ENCODE data around the gene LEFTY2. TPM values are rescaled to one million over a fixed set of nuclear protein-coding genes. Genes with fewer than 3 reads are reported as not detected.

LEFTY2 gene
- total and polyA plus RNA-seq, 9 of the 15 experiments (the other 6 are each of a cell fraction or from before 2014, with no cell fraction given): 0.04 to 0.14 TPM; not detected in 7

DNA sequence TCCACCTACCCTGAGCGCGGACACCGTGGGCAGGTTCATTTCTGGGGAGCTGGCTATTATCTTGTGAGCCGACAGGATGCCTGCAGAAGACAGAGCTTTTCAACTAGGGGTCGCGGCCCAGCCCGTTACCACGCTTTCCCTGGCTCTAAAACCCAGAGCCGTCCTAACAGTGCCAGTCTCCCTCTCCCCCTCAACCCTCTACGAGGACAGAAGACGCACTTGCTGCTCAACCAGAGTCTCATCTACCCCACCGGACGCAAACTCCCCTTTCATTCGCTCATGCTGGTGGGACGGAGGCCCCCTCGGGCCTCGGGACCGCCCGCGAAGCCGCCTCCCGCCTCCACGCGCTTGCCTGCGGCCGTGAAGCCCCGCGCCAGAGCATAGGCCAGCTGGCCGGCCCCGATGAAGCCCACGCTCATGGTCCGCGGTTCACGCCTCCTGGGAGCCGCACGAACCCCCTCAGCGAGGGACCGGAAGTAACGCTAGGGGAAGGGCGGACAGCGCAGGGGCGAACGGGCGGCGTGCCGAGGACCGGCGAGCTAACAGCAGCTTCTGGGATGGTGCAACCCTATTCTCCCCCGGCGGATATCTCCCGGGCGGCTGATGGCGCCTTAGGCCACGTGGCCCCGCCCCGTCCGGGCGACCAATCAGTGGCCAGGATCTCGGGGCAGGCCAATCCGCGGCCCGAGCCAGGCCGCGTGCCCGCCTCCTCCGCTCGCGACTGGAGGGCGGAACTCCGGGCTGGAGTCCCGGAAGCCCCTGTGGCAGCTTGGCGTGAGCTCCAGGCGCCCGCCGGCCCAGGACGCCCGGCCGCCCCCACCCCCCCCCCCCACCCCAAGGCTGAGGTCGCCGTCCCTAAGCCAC is 17.1 kb downstream of the LEFTY2 start, which contains the start of gene PYCR2 (continued):
- TF ChIP-seq, protein P1, sequence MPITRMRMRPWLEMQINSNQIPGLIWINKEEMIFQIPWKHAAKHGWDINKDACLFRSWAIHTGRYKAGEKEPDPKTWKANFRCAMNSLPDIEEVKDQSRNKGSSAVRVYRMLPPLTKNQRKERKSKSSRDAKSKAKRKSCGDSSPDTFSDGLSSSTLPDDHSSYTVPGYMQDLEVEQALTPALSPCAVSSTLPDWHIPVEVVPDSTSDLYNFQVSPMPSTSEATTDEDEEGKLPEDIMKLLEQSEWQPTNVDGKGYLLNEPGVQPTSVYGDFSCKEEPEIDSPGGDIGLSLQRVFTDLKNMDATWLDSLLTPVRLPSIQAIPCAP (CRISPR knock-in tag; IDR thresholded peaks at IDR 0.05; ENCODE audit: borderline replicate concordance): no peak
- peak; percentile 81 for TF ChIP-seq PHF20 (IDR thresholded peaks at IDR 0.05; ENCODE audit: partially characterized antibody)
- 0 out of 2 replicates have a peak, but pooled peaks have one; percentile 14 for TF ChIP-seq TAF7 (tag; IDR thresholded peaks at IDR 0.05)
- peak; percentile 91 for TF ChIP-seq POLR2AphosphoS5 (IDR thresholded peaks at IDR 0.05; ENCODE audit: control insufficient read depth, insufficient read depth, low read depth, low read length)
- peak; percentile 99 for TF ChIP-seq POLR2G (IDR thresholded peaks at IDR 0.05; ENCODE audit: low read depth, low read length)
- TF ChIP-seq GTF2A2 (tag; IDR thresholded peaks at IDR 0.05): no peak
- TF ChIP-seq FOXP1 (CRISPR knock-in tag; IDR thresholded peaks at IDR 0.05): peak; percentile 10; the same call in 1 of the 2 replicates
- 0 out of 2 replicates have a peak, but pooled peaks have one; percentile 49 for TF ChIP-seq TCF7 (IDR thresholded peaks at IDR 0.05; ENCODE audit: borderline replicate concordance)
- peak in 1 of 2 experiments; percentile 82; a peak in 1 of 4 replicates for TF ChIP-seq KDM4B (IDR thresholded peaks at IDR 0.05; ENCODE audit: borderline replicate concordance in 2 of 2, low read depth in 1 of 2)
- no peak; the same call in 1 of the 2 replicates for TF ChIP-seq NBN (IDR thresholded peaks at IDR 0.05; ENCODE audit: low read depth)
- TF ChIP-seq ZNF12 (CRISPR knock-in tag; IDR thresholded peaks at IDR 0.05): peak; percentile 54; the same call in 1 of the 2 replicates
- TF ChIP-seq GATAD2A (IDR thresholded peaks at IDR 0.05): no peak
- TF ChIP-seq POLR2B (IDR thresholded peaks at IDR 0.05; ENCODE audit: low read depth, partially characterized antibody): peak; percentile 95
- TF ChIP-seq, protein P2, sequence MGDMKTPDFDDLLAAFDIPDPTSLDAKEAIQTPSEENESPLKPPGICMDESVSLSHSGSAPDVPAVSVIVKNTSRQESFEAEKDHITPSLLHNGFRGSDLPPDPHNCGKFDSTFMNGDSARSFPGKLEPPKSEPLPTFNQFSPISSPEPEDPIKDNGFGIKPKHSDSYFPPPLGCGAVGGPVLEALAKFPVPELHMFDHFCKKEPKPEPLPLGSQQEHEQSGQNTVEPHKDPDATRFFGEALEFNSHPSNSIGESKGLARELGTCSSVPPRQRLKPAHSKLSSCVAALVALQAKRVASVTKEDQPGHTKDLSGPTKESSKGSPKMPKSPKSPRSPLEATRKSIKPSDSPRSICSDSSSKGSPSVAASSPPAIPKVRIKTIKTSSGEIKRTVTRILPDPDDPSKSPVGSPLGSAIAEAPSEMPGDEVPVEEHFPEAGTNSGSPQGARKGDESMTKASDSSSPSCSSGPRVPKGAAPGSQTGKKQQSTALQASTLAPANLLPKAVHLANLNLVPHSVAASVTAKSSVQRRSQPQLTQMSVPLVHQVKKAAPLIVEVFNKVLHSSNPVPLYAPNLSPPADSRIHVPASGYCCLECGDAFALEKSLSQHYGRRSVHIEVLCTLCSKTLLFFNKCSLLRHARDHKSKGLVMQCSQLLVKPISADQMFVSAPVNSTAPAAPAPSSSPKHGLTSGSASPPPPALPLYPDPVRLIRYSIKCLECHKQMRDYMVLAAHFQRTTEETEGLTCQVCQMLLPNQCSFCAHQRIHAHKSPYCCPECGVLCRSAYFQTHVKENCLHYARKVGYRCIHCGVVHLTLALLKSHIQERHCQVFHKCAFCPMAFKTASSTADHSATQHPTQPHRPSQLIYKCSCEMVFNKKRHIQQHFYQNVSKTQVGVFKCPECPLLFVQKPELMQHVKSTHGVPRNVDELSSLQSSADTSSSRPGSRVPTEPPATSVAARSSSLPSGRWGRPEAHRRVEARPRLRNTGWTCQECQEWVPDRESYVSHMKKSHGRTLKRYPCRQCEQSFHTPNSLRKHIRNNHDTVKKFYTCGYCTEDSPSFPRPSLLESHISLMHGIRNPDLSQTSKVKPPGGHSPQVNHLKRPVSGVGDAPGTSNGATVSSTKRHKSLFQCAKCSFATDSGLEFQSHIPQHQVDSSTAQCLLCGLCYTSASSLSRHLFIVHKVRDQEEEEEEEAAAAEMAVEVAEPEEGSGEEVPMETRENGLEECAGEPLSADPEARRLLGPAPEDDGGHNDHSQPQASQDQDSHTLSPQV (IDR thresholded peaks at IDR 0.05): no peak; the same call in none of the 2 replicates
- no peak for TF ChIP-seq BRD9 (IDR thresholded peaks at IDR 0.05; ENCODE audit: low read depth, partially characterized antibody)
- no peak for TF ChIP-seq HMG20B (CRISPR knock-in tag; IDR thresholded peaks at IDR 0.05)
- peak; percentile 75; the same call in 1 of the 2 replicates for TF ChIP-seq HNRNPL (IDR thresholded peaks at IDR 0.05; ENCODE audit: low read depth, low read length)
- no peak for TF ChIP-seq ZNF584 (CRISPR knock-in tag; IDR thresholded peaks at IDR 0.05; ENCODE audit: low read depth)
- no peak for TF ChIP-seq KLF16 (IDR thresholded peaks at IDR 0.05)
- TF ChIP-seq, protein P3, sequence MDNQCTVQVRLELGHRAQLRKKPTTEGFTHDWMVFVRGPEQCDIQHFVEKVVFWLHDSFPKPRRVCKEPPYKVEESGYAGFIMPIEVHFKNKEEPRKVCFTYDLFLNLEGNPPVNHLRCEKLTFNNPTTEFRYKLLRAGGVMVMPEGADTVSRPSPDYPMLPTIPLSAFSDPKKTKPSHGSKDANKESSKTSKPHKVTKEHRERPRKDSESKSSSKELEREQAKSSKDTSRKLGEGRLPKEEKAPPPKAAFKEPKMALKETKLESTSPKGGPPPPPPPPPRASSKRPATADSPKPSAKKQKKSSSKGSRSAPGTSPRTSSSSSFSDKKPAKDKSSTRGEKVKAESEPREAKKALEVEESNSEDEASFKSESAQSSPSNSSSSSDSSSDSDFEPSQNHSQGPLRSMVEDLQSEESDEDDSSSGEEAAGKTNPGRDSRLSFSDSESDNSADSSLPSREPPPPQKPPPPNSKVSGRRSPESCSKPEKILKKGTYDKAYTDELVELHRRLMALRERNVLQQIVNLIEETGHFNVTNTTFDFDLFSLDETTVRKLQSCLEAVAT (IDR thresholded peaks at IDR 0.05): peak; percentile 75 to 84; a peak in 3 of 4 replicates
